HL-60 (cell line): ENCODE measurements around the gene CYP4F2.
"Not testable (repeated sequence)": the region's sequence is repeated elsewhere in the genome, so short reads cannot be mapped to it uniquely, and the experiment has no call there.

Experiments used
- DNase-seq, 2 experiments: peaks; one replicate each; pipeline ENCODE4 v3.0.0-alpha.2; 2010 to 2020; ENCODE audit warnings: low read depth in 1 of 2, low spot score in 1 of 2
- H3K27ac ChIP-seq: fragments of 250-450 bp; sonication (Bioruptor Pico); replicated peaks from 2 replicates; pipeline ENCODE4 v1.5.1; 2020; ENCODE audit warnings: mild to moderate bottlenecking, moderate library complexity
- H3K27me3 ChIP-seq: fragments of 250-450 bp; sonication (Bioruptor Pico); 2 replicates; pipeline ENCODE4 v1.5.1; 2021; ENCODE audit warnings: mild to moderate bottlenecking, moderate library complexity; ENCODE audit not compliant: insufficient read depth, poor library complexity, severe bottlenecking
- H3K4me3 ChIP-seq: replicated peaks from 2 replicates; pipeline ENCODE4 v1.5.1; 2011; ENCODE audit warnings: mild to moderate bottlenecking, control low read depth, low read length; ENCODE audit not compliant: insufficient read depth
- CTCF ChIP-seq: IDR thresholded peaks from one replicate; pipeline ENCODE4 v1.5.1; 2011; ENCODE audit warnings: low read length, control low read depth, inconsistent platforms; ENCODE audit not compliant: insufficient read depth
- GABPA ChIP-seq: IDR thresholded peaks from 2 replicates; pipeline ENCODE4 v1.6.1; 2012; ENCODE audit warnings: low read depth
- POLR2AphosphoS5 ChIP-seq: IDR thresholded peaks from 2 replicates; pipeline ENCODE4 v1.6.1; 2012; ENCODE audit warnings: low read depth
- REST ChIP-seq: IDR thresholded peaks from 2 replicates; pipeline ENCODE4 v1.6.1; 2012; ENCODE audit warnings: low read depth; ENCODE audit not compliant: insufficient replicate concordance
- SPI1 ChIP-seq: IDR thresholded peaks from 2 replicates; pipeline ENCODE4 v1.6.1; 2012; ENCODE audit warnings: low read depth, mild to moderate bottlenecking, borderline replicate concordance

The CYP4F2 gene

GRCh38 chr19:15838351-15838750 is 59.5 kb downstream of the CYP4F2 start:
- TF ChIP-seq SPI1: 0 out of 2 replicates have a peak, but pooled peaks have one; percentile 16
- TF ChIP-seq REST: no peak
- H3K27me3 ChIP-seq: no peaks in the 10 kb centered on the region
- H3K27ac ChIP-seq: no peak overlapping the region; the same call in 1 of the 2 replicates
- no peak overlapping the region for H3K4me3 ChIP-seq
- no peak for DNase-seq

- Histone ChIP-seq H3K27ac (peak overlapping the region; percentile 100), H3K27me3 (no peaks in the 10 kb centered on the region), H3K4me3 (peak overlapping the region; percentile 53)
- peak in 1 of 2 experiments; percentile 75 for DNase-seq
- TF ChIP-seq SPI1 (peak; percentile 58), POLR2AphosphoS5 (no peak; the same call in 1 of the 2 replicates), GABPA (no peak), REST (peak; percentile 33), CTCF (no peak)
These were observed 60.6 kb downstream of the CYP4F2 start for GRCh38 chr19:15837221-15837731.

- Histone ChIP-seq H3K4me3 (peak overlapping the region; percentile 53), H3K27me3 (no peaks in the 10 kb centered on the region), H3K27ac (peak overlapping the region; percentile 100)
- TF ChIP-seq GABPA (peak; percentile 94), POLR2AphosphoS5 (peak; percentile 76; the same call in 1 of the 2 replicates), CTCF (no peak), REST (peak; percentile 29), SPI1 (no peak; the same call in 1 of the 2 replicates)
- peak; percentile 95 to 99 for DNase-seq
These were observed 61.3 kb downstream of the CYP4F2 start for GRCh38 chr19:15836330-15837220.

- not testable (repeated sequence) for H3K27me3 ChIP-seq
- peak in 1 of 2 experiments; percentile 25 for DNase-seq
- peak overlapping the region; percentile 100 for H3K27ac ChIP-seq
- peak overlapping the region; percentile 53 for H3K4me3 ChIP-seq
These were observed 62.1 kb downstream of the CYP4F2 start for GRCh38 chr19:15835565-15836329.

- not testable (repeated sequence) for H3K27ac ChIP-seq, DNase-seq, H3K27me3 ChIP-seq, H3K4me3 ChIP-seq
These were observed 63.6 kb downstream of the CYP4F2 start for GRCh38 chr19:15834232-15834631.
